Measurements from ENCODE around the gene TRPM1. TPM values are rescaled to one million over a fixed set of nuclear protein-coding genes. Genes with fewer than 3 reads are reported as not detected.

TRPM1 gene
- total RNA-seq, 1 donor from 2014 or later, result under 0.01 TPM

GRCh38 chr15:30978328-30978727 is 123.2 kb downstream of the TRPM1 start:
- no peak for DNase-seq (ENCODE audit: low read depth in 2 of 2)

DNA sequence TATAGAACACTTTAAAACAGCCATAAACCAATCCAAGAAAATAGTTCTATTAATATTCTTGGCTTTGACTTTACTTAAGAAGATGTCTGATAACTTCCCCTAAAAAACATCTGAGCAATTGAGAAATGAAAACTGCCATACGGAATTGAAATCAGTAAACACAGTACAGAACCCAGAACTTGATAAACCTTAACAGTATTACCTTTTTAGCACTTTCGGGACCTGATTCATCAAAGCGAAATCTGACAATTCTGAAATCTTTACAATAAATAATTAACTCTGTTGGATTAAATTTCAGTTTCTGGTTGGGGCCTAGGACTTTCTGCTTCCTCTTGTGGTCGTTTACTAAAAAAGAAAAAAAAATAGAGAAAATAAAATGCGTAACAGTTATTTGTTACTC is 127.4 kb downstream of the TRPM1 start:
- no peak for DNase-seq (ENCODE audit: low read depth in 2 of 2)

DNA sequence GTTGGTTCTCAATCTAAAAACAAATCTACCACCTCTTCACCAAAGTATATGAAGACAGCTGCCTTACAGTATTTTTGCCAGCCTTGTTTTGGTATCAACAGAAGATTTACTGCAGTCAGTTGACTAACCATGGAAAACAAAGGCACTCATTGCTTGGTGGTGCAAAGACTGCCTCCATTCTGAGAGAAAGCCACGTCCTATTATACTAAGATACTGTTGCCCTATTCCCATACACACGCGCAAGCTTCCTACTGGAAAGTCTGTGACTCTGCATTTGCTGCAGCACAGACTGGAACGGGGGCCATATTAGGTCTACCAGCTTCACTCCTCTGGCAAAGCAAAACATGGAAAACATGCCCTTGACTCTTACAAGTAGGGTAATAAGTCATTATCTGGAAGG is 128.1 kb downstream of the TRPM1 start:
- no peak for DNase-seq (ENCODE audit: low read depth in 2 of 2)

DNA sequence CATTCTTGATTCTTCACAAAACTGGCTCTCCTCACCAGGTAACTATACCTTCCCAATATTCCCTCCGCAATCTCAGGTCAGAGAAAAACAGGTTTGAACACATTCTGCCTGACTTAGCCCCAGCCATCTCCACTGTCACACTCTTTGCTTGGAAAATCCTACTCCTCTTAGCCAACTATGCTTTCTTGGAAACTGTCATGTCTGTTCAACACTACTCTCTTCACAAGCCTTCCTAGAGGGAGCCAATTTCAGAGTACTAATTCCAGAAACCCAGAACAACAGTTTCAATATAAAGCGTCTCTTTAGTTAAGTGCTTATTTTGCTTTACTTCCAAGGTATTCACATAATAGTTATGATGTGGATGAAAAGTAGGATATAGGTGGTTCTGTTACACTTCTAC is 131.8 kb downstream of the TRPM1 start:
- no peak for DNase-seq (ENCODE audit: low read depth in 2 of 2)

GRCh38 chr15:30963681-30964080 is 137.8 kb downstream of the TRPM1 start:
- DNase-seq (ENCODE audit: low read depth in 2 of 2), result no peak

GRCh38 chr15:30962659-30963058 is 138.9 kb downstream of the TRPM1 start:
- DNase-seq (ENCODE audit: low read depth in 2 of 2), result no peak

DNA sequence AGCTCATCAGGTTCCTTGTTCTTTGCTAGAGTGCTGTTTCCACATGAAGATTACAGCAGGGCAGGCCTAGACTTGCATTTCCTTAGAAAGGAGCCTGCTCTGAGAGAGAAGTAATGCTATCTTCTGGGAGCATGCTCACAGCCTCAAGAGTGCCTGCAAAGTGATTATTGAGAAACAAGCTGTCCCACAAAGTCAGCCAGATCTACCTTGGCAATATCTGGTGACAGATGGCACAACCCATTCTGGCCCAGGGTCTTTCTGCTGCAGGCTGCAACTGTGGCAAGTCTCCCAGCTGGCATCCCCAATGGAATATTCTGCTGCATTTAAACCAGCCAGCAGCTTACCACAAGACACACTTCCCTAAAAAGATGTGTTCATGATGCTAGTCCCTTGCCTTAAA is 139.4 kb downstream of the TRPM1 start:
- no peak for DNase-seq (ENCODE audit: low read depth in 2 of 2)

- DNase-seq (ENCODE audit: low read depth in 2 of 2), result no peak
Measured at GRCh38 chr15:30958219-30958618, 143.3 kb downstream of the TRPM1 start.

DNA sequence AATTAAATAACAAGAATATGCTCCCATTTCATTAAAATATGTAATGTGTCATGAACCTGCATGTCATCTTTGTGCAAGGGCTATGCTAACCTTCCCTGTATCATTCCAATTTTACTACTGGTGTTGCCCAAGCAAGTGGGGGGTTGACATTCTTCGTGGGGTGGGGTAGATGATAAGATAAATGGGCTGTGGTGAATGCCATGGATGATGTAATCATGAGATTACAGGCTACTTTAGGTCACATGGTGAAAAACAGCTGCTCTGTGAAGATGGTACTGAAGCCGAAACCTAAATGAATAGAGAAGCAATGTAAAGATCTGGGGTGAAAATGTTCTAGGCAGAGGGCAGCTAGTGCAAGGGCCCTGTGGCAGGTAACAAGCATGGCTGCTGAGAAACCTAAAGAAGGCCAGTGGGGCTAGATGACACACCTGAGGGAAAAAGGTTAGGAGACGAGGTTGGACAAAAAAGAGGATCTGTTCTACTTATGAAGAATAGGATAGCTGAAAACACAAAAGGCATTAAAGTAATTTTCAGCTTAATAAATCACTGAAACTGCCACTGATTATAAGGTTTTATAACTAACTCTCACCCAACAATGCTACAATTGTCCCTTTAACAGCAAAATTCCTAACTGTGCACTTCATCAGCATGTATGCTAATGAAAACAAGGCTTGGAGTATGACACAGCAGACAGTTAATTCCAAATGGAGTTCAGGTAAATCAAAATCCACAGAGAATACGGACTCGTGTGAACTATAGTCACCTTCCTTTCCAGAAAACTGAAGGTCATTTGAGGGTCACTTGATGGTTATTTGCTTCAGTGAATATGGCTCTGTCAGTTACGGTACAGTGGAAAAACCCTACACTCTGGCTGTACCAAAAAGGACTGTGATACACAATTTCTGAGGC is 145.1 kb downstream of the TRPM1 start:
- DNase-seq (ENCODE audit: low read depth in 2 of 2), result no peak

- DNase-seq (ENCODE audit: low read depth in 2 of 2), result no peak
Measured at GRCh38 chr15:30954674-30955073, 146.9 kb downstream of the TRPM1 start.

DNA sequence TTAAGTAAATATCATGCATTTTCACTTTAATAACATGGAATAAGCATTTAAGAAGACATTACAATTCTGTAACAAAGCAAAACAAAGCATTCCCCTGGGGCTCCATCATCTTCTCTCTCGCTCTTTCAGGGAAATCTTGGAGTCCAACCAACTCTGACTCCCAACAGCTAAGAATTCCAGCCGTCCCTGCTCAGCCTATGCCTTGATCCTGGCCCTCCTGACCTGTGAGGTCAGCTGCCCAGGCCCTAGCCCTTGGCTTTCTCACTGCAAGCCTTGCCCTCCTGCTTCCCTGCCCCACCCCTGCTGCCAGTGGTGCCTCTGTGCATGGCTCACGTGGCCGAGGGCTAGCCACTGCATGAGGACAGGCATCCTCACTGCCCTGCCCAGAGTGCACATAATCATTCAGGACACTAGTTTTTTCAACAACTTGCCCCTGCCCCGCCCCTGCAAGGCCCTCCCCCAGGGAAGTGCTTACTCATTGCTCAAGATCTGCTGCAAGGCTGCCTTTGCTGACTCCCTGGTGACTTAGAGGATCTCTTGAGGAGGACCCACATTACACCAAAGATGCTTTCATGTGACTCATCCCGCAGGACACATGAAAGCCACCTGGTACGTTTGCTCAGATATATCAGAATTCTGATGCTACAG is 147.7 kb downstream of the TRPM1 start:
- peak in 1 of 2 donors; percentile 46 for DNase-seq (ENCODE audit: low read depth in 2 of 2)

DNA sequence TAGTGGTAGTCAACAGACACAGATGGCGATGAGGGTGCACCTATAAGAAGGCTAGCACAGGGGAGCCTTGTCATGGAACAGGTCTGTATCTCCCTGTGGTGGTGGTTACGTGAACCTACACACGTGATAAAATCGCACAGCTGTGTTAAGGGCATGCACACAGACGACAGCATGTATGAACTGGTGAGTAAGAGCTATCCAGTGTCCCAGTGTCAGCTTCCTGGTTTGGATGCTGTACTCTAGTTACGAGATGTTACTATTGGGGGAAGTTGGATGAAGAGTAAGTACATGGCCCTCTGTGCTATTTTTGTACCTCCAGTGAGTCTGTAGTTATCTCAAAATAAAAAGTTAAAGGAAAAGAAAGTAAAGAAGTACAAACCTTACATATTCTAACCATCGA is 148.3 kb downstream of the TRPM1 start:
- no peak for DNase-seq (ENCODE audit: low read depth in 2 of 2)

Other genes with a start within 250 kb of the TRPM1 start
- 5.6 and 8.6 TPM in 2 replicates for gene FAN1, start 197.8 kb downstream of the TRPM1 start, total RNA-seq
- 20.0 and 26.7 TPM in 2 replicates for gene MTMR10, start 110.1 kb downstream of the TRPM1 start, total RNA-seq
- gene KLF13, start 225.1 kb upstream of the TRPM1 start, total RNA-seq, result 21.4 and 33.6 TPM in 2 replicates